Measurements from ENCODE around the gene KLHL20. TPM values are rescaled to one million over a fixed set of nuclear protein-coding genes. Genes with fewer than 3 reads are reported as not detected.
"Not testable (repeated sequence)": the region's sequence is repeated elsewhere in the genome, so short reads cannot be mapped to it uniquely, and the experiment has no call there.

Gene KLHL20
- total RNA-seq: 10 to 100 TPM; 11.3 to 19.6 (median 15.7) TPM
- polyA plus RNA-seq: 10 to 100 TPM in 1 of 3 donors, 1 to 10 TPM in 2; 7.8 to 17.1 (median 8.8) TPM
- long read RNA-seq, donor 1, transcript KLHL20-201 (12 exons, 3,421 nt): major isoform, 7 of 10 reads
- long read RNA-seq, donor 1, partial matches to known transcripts: 0 of 10 reads
- long read RNA-seq, donor 1, other reads (novel, unspliced or antisense): 3 of 10 reads
- long read RNA-seq, donor 2, transcript KLHL20-201 (12 exons, 3,421 nt): major isoform, 10 of 21 reads
- long read RNA-seq, donor 2, partial matches to known transcripts: 1 of 21 reads
- long read RNA-seq, donor 2, other reads (novel, unspliced or antisense): 10 of 21 reads

GRCh38 chr1:173714759-173715537 lies at the start of gene KLHL20:
Gene KLHL20 (plus strand): TSS chr1:173714981. CDS start chr1:173716044, 1,063 bp downstream.
- Histone ChIP-seq H3K9me3 (no peaks in the 10 kb centered on the region), H3K4me1 (peaks cover 21% of the 10 kb centered on the region), H3K36me3 (ENCODE audit: insufficient read depth in 1 of 2, low read depth in 1 of 2) (peaks cover 0 to 2% of the 10 kb centered on the region in 2 donors), H3K27me3 (ENCODE audit: insufficient read depth in 3 of 3, low read length in 2 of 3) (no peaks in the 10 kb centered on the region), H3K4me3 (peak within 1 kb of the TSS; percentile 98), H3K27ac (peak within 1 kb of the TSS; percentile 93)
- DNase-seq (peak; percentile 73 to 87), ATAC-seq (peak; percentile 93 to 99 (median 98))
- TF ChIP-seq CTCF (IDR thresholded peaks at IDR 0.05): no peak
- intact Hi-C loops (cut with DNase I): loop anchor here (2.0 to 10.0 kb wide), 2 partner anchors 284 to 290 kb away; no protein-coding TSS in a partner anchor
- 0 to 1% (median 0%) methylated on average over 41 to 43 of the region's 43 CpGs for WGBS, 3 donors

- Histone ChIP-seq H3K9me3 (no peaks in the 10 kb centered on the region), H3K4me1 (no peaks in the 10 kb centered on the region), H3K27ac (no peak overlapping the region), H3K36me3 (ENCODE audit: insufficient read depth in 1 of 2, low read depth in 1 of 2) (no peaks in the 10 kb centered on the region), H3K4me3 (no peak overlapping the region), H3K27me3 (ENCODE audit: insufficient read depth in 3 of 3, low read length in 2 of 3) (peaks cover 0 to 18% (median 0%) of the 10 kb centered on the region in 3 donors)
- DNase-seq (no peak), ATAC-seq (no peak)
- TF ChIP-seq CTCF (IDR thresholded peaks at IDR 0.05): no peak
- 88 to 94% (median 91%) methylated on average over 3 of the region's 3 CpGs for WGBS, 3 donors
- intact Hi-C loops (cut with DNase I): no loop called here
Measured at GRCh38 chr1:173666646-173667045, 48.1 kb upstream of the KLHL20 start.

- Histone ChIP-seq H3K27me3 (ENCODE audit: insufficient read depth in 3 of 3, low read length in 2 of 3) (peaks cover 0 to 18% (median 0%) of the 10 kb centered on the region in 3 donors), H3K4me3 (peak within 1 kb of the TSS; percentile 49), H3K4me1 (no peaks in the 10 kb centered on the region), H3K27ac (no peak within 1 kb of the TSS), H3K36me3 (ENCODE audit: insufficient read depth in 1 of 2, low read depth in 1 of 2) (no peaks in the 10 kb centered on the region), H3K9me3 (no peaks in the 10 kb centered on the region)
- intact Hi-C loops (cut with DNase I): no loop called here
- DNase-seq: no peak
- no peak for TF ChIP-seq CTCF (IDR thresholded peaks at IDR 0.05)
- 1 to 2% (median 2%) methylated on average over 33 of the region's 33 CpGs for whole genome bisulfite sequencing, 3 donors
- ATAC-seq: no peak
Measured at GRCh38 chr1:173669491-173669941, 45.3 kb upstream of the KLHL20 start, which contains the start of gene ANKRD45. Gene ANKRD45 (minus strand): TSS chr1:173669851. CDS start chr1:173659418, 10,433 bp downstream.

- H3K36me3 ChIP-seq (ENCODE audit: insufficient read depth in 1 of 2, low read depth in 1 of 2); H3K9me3 ChIP-seq; ATAC-seq; H3K27me3 ChIP-seq (ENCODE audit: insufficient read depth in 3 of 3, low read length in 2 of 3); H3K27ac ChIP-seq; DNase-seq; H3K4me1 ChIP-seq; intact Hi-C loops (cut with DNase I); H3K4me3 ChIP-seq: not testable (repeated sequence)
- 72 to 78% (median 73%) methylated on average over 2 of the region's 2 CpGs for WGBS, 3 donors
Measured at GRCh38 chr1:173674496-173674895, 40.3 kb upstream of the KLHL20 start.

GRCh38 chr1:173680152-173680551 lies 34.6 kb upstream of the KLHL20 start:
- WGBS, 3 donors: 80 to 86% (median 82%) methylated on average over 5 of the region's 5 CpGs
- H3K27ac ChIP-seq; DNase-seq; H3K9me3 ChIP-seq; H3K36me3 ChIP-seq (ENCODE audit: insufficient read depth in 1 of 2, low read depth in 1 of 2); H3K4me3 ChIP-seq; ATAC-seq; H3K27me3 ChIP-seq (ENCODE audit: insufficient read depth in 3 of 3, low read length in 2 of 3); H3K4me1 ChIP-seq; intact Hi-C loops (cut with DNase I): not testable (repeated sequence)

Data from psoas muscle (tissue), 8 donors.